DMS114 treated with DMSO at 0.1 percent for 48 hours (cell line): ENCODE measurements around the gene PDZD8.

ENCODE experiments used
- DNase-seq: peaks from one replicate; lab custom pipeline; 2025; ENCODE audit not compliant: unreplicated experiment; lab: John Stamatoyannopoulos, UW

Gene PDZD8

GRCh38 chr10:117375360-117376178 lies at the start of gene PDZD8:
TSS of gene PDZD8 (minus strand) at chr10:117375440. CDS start at chr10:117375227, 213 bp downstream.
- DNase-seq: peak; percentile 88

- no peak for DNase-seq
Measured at GRCh38 chr10:117424171-117424570, 48.9 kb upstream of the PDZD8 start.

GRCh38 chr10:117421985-117422384 lies 46.7 kb upstream of the PDZD8 start:
- DNase-seq: no peak

GRCh38 chr10:117420768-117421167 lies 45.5 kb upstream of the PDZD8 start:
- DNase-seq: no peak

GRCh38 chr10:117419921-117420320 lies 44.7 kb upstream of the PDZD8 start:
- no peak for DNase-seq

- no peak for DNase-seq
Measured at GRCh38 chr10:117419159-117419558, 43.9 kb upstream of the PDZD8 start.

GRCh38 chr10:117418121-117418520 lies 42.9 kb upstream of the PDZD8 start:
- DNase-seq: no peak

GRCh38 chr10:117417196-117417595 lies 42.0 kb upstream of the PDZD8 start:
- no peak for DNase-seq

- no peak for DNase-seq
Measured at GRCh38 chr10:117413928-117414618, 38.8 kb upstream of the PDZD8 start.

- DNase-seq: no peak
Measured at GRCh38 chr10:117412469-117413010, 37.3 kb upstream of the PDZD8 start.

GRCh38 chr10:117411479-117412399 lies 36.5 kb upstream of the PDZD8 start:
- no peak for DNase-seq

GRCh38 chr10:117410557-117410956 lies 35.3 kb upstream of the PDZD8 start:
- DNase-seq: no peak

GRCh38 chr10:117409549-117410305 lies 34.5 kb upstream of the PDZD8 start:
- no peak for DNase-seq

- DNase-seq: no peak
Measured at GRCh38 chr10:117408436-117409384, 33.5 kb upstream of the PDZD8 start.

- no peak for DNase-seq
Measured at GRCh38 chr10:117405730-117406129, 30.5 kb upstream of the PDZD8 start.

- DNase-seq: no peak
Measured at GRCh38 chr10:117400329-117400728, 25.1 kb upstream of the PDZD8 start.

- DNase-seq: no peak
Measured at GRCh38 chr10:117399341-117400196, 24.3 kb upstream of the PDZD8 start.

GRCh38 chr10:117398029-117398428 lies 22.8 kb upstream of the PDZD8 start:
- no peak for DNase-seq
